ENCODE measurements around the gene ADGRB3. TPM values are rescaled to one million over a fixed set of nuclear protein-coding genes. Genes with fewer than 3 reads are reported as not detected.

The ADGRB3 gene
- total and polyA plus RNA-seq, 2 donors (not counting 1 experiment from before 2014, with no cell fraction given), result not detected

- POLR2A ChIA-PET, result no interaction called here
- ATAC-seq (ENCODE audit: low read depth) (no peak), DNase-seq (no peak)
- WGBS (ENCODE audit: insufficient coverage), result no CpG with 5 or more reads among the region's 1 CpG
- Mint-ChIP-seq H3K4me3 (no peak overlapping the region), H3K27ac (no peak overlapping the region), H3K4me1 (no peaks in the 10 kb centered on the region), H3K27me3 (no peaks in the 10 kb centered on the region), H3K9me3 (ENCODE audit: insufficient read depth) (no peaks in the 10 kb centered on the region)
- H3K4me1 ChIP-seq (ENCODE audit: control insufficient read depth in 2 of 2, insufficient read depth in 2 of 2, low read length in 2 of 2), result no peaks in the 10 kb centered on the region
- H3K9me3 ChIP-seq (ENCODE audit: control extremely low read depth in 1 of 3, control insufficient read depth in 2 of 3, insufficient read depth in 1 of 3, low read length in 2 of 3), result no peaks in the 10 kb centered on the region
- no peaks in the 10 kb centered on the region for H3K36me3 ChIP-seq (replicated peaks in 1 of 2; ENCODE audit: control extremely low read depth in 1 of 2, control insufficient read depth in 1 of 2, extremely low read depth in 1 of 2, insufficient read depth in 2 of 2, low read length in 1 of 2)
- no peak overlapping the region for H3K4me2 ChIP-seq (replicated peaks; ENCODE audit: low read depth, low read length, poor library complexity, severe bottlenecking)
- no peaks in the 10 kb centered on the region for H3K79me2 ChIP-seq (ENCODE audit: control insufficient read depth, insufficient read depth, low read length)
- H3K27ac ChIP-seq (ENCODE audit: low read length in 2 of 2), result no peak overlapping the region
- no peak overlapping the region for H3K4me3 ChIP-seq (ENCODE audit: control extremely low read depth in 1 of 5, extremely low read depth in 1 of 5, insufficient read depth in 1 of 5, low read depth in 2 of 5, low read length in 4 of 5)
- CTCF ChIA-PET, result no interaction called here
- H4K20me1 ChIP-seq (ENCODE audit: control insufficient read depth, insufficient read depth, low read length, poor library complexity, severe bottlenecking), result no peaks in the 10 kb centered on the region
- H2AFZ ChIP-seq (ENCODE audit: insufficient read depth, low read depth, low read length, poor library complexity, severe bottlenecking), result no peak overlapping the region
- TF ChIP-seq EZH2 (IDR thresholded peaks at IDR 0.05; ENCODE audit: borderline replicate concordance, insufficient read depth, low read depth, low read length, poor library complexity, severe bottlenecking), result no peak
- TF ChIP-seq CTCF (IDR thresholded peaks at IDR 0.05), result no peak
- H3K27me3 ChIP-seq (replicated peaks in 1 of 4; ENCODE audit: control extremely low read depth in 1 of 4, control insufficient read depth in 3 of 4, insufficient read depth in 4 of 4, low read length in 3 of 4), result no peaks in the 10 kb centered on the region
- intact Hi-C loops (cut with micrococcal nuclease), result no loop called here
- no peak overlapping the region for H3K9ac ChIP-seq (ENCODE audit: low read length)
Measured at GRCh38 chr6:69018906-69019305, 383.8 kb downstream of the ADGRB3 start.

GRCh38 chr6:69019832-69020231 lies 384.8 kb downstream of the ADGRB3 start:
- 82% methylated on average over 3 of the region's 4 CpGs for WGBS (ENCODE audit: insufficient coverage)
- Histone ChIP-seq H3K79me2 (ENCODE audit: control insufficient read depth, insufficient read depth, low read length) (no peaks in the 10 kb centered on the region), H3K9me3 (ENCODE audit: control extremely low read depth in 1 of 3, control insufficient read depth in 2 of 3, insufficient read depth in 1 of 3, low read length in 2 of 3) (no peaks in the 10 kb centered on the region), H2AFZ (ENCODE audit: insufficient read depth, low read depth, low read length, poor library complexity, severe bottlenecking) (no peak overlapping the region), H3K9ac (ENCODE audit: low read length) (no peak overlapping the region), H3K4me1 (ENCODE audit: control insufficient read depth in 2 of 2, insufficient read depth in 2 of 2, low read length in 2 of 2) (no peaks in the 10 kb centered on the region), H3K27ac (ENCODE audit: low read length in 2 of 2) (no peak overlapping the region), H4K20me1 (ENCODE audit: control insufficient read depth, insufficient read depth, low read length, poor library complexity, severe bottlenecking) (no peaks in the 10 kb centered on the region), H3K4me2 (replicated peaks; ENCODE audit: low read depth, low read length, poor library complexity, severe bottlenecking) (no peak overlapping the region), H3K36me3 (replicated peaks in 1 of 2; ENCODE audit: control extremely low read depth in 1 of 2, control insufficient read depth in 1 of 2, extremely low read depth in 1 of 2, insufficient read depth in 2 of 2, low read length in 1 of 2) (no peaks in the 10 kb centered on the region), H3K4me3 (ENCODE audit: control extremely low read depth in 1 of 5, extremely low read depth in 1 of 5, insufficient read depth in 1 of 5, low read depth in 2 of 5, low read length in 4 of 5) (no peak overlapping the region), H3K27me3 (replicated peaks in 1 of 4; ENCODE audit: control extremely low read depth in 1 of 4, control insufficient read depth in 3 of 4, insufficient read depth in 4 of 4, low read length in 3 of 4) (no peaks in the 10 kb centered on the region)
- ChIA-PET CTCF (no interaction called here), POLR2A (no interaction called here)
- H3K4me3 Mint-ChIP-seq, result no peak overlapping the region
- H3K4me1 Mint-ChIP-seq, result no peaks in the 10 kb centered on the region
- DNase-seq, result no peak
- no peaks in the 10 kb centered on the region for H3K9me3 Mint-ChIP-seq (ENCODE audit: insufficient read depth)
- H3K27me3 Mint-ChIP-seq, result no peaks in the 10 kb centered on the region
- intact Hi-C loops (cut with micrococcal nuclease), result no loop called here
- no peak for TF ChIP-seq CTCF (IDR thresholded peaks at IDR 0.05)
- TF ChIP-seq EZH2 (IDR thresholded peaks at IDR 0.05; ENCODE audit: borderline replicate concordance, insufficient read depth, low read depth, low read length, poor library complexity, severe bottlenecking), result no peak
- ATAC-seq (ENCODE audit: low read depth), result no peak
- H3K27ac Mint-ChIP-seq, result no peak overlapping the region
